ENCODE measurements around the gene B9D1.

The B9D1 gene, protein sequence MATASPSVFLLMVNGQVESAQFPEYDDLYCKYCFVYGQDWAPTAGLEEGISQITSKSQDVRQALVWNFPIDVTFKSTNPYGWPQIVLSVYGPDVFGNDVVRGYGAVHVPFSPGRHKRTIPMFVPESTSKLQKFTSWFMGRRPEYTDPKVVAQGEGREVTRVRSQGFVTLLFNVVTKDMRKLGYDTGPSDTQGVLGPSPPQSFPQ

DNA sequence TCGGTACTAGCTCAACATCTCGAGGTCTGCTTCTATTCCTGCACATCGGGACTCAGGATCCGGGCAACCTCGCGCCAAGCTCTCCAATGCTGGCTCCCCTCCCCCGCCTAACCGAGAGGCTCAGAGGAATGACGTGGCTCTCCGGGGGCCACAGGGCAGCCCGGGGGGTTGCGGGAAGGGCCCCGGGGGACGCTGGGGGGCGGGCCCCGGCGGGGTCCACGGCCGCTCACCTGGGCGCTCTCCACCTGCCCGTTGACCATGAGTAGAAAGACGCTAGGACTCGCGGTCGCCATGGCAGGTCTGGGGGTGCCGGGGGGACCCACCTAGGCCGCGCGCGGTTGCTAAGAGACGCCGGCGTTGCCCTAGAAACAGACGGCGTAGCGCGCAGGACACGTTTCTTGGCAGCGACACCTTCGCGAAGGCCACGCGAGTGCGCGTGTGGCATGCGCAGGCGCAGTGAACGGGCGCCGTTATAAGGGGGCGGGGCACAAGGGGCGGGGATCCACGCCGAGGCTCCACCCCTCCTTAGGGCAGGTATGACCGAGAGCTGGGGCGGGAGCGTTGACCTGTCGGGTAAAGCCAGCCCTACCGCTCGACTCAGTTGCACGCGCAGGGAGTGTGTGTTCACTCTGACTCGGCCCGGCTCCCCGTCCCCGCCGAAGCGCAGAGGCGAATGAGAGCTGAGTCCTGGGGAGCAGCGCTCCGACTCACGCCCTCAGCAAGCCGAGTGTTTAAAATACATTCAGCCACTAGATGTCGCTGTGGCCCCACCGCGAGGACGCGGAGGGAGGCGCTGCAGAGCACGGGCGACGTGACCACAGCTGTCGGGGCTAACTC is at the start of gene B9D1:
B9D1 (minus strand) TSS at position 447 of the 837 bp plus-strand sequence; CDS start at position 293, 154 bp downstream.
- peak within 1 kb of the TSS; percentile 86 for H3K27ac ChIP-seq
- peak; percentile 91 for DNase-seq

DNA sequence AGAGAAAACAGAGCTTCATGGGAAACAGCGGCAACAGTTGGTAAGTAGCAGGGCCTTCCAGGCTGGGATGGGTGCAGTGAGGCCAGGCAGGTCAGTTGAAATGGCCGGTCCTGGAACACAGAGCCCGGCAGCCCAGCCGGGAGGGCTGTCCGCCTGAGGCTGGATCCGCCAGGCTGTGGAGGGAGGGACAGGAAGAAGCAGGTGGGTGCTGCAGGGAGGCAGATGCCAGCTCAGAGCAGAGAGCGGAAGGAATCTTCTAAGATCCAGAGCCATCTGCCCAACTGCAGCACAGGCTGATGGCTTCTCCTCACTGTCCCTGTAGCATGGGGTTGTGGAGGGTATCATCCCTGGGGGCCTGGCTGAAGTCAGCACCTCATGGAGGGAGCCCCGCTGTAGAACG is 49.1 kb upstream of the B9D1 start:
- peak overlapping the region; percentile 63 for H3K27ac ChIP-seq
- H3K36me3 ChIP-seq: no peaks in the 10 kb centered on the region
- H3K9me3 ChIP-seq (ENCODE audit: severe bottlenecking): no peaks in the 10 kb centered on the region
- TF ChIP-seq, protein P1, sequence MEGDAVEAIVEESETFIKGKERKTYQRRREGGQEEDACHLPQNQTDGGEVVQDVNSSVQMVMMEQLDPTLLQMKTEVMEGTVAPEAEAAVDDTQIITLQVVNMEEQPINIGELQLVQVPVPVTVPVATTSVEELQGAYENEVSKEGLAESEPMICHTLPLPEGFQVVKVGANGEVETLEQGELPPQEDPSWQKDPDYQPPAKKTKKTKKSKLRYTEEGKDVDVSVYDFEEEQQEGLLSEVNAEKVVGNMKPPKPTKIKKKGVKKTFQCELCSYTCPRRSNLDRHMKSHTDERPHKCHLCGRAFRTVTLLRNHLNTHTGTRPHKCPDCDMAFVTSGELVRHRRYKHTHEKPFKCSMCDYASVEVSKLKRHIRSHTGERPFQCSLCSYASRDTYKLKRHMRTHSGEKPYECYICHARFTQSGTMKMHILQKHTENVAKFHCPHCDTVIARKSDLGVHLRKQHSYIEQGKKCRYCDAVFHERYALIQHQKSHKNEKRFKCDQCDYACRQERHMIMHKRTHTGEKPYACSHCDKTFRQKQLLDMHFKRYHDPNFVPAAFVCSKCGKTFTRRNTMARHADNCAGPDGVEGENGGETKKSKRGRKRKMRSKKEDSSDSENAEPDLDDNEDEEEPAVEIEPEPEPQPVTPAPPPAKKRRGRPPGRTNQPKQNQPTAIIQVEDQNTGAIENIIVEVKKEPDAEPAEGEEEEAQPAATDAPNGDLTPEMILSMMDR (IDR thresholded peaks at IDR 0.05; ENCODE audit: low read depth, low read length): no peak
- H3K4me3 ChIP-seq (ENCODE audit: low read depth, low read length): no peak overlapping the region
- H3K27me3 ChIP-seq (ENCODE audit: insufficient read depth, low read depth, severe bottlenecking): no peaks in the 10 kb centered on the region
- peak; percentile 79 for DNase-seq

More for the DNA sequence above, at the start of gene B9D1:
- H3K27me3 ChIP-seq (ENCODE audit: insufficient read depth, low read depth, severe bottlenecking): no peaks in the 10 kb centered on the region
- peak within 1 kb of the TSS; percentile 62 for H3K4me3 ChIP-seq (ENCODE audit: low read depth, low read length)
- no peaks in the 10 kb centered on the region for H3K9me3 ChIP-seq (ENCODE audit: severe bottlenecking)
- peaks cover 3% of the 10 kb centered on the region for H3K36me3 ChIP-seq
- TF ChIP-seq, protein P1 (IDR thresholded peaks at IDR 0.05; ENCODE audit: low read depth, low read length): peak; percentile 92

DNA sequence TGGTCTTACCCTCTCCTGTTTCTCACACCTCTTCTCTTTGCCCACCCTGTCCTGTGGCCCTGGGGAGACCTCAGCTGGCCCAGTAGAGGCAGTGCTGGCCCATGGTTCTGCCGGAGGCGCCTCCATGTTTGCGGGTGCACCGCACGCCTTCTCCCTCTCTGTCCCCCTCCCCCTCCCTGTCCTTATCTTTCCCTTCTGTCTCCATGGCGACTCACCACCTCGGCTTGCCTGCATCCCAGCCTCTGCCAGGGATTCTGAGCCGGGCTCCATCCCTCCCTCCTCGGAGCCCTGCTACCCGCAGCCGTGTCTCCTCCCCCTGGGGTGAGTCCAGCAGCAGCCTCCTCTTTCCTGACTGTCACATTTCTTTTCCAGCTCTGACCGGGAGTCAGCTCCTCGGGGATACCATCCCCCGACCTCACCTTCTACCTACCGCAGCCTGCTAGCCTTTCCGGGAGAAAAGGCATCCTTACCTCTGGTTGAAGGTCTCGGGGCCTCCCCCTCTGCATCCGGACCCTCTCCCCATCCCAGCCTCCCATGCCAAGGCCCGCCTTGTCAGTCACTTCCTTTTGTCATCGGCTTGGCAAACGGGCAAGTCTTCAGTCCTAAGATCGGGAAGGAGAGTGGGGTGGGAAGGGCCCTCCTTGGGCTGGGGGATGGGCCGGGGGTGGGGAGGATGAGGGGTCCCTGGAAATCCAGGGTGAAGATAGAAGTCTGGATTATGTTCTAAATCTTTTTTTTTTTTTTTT is 48.5 kb upstream of the B9D1 start, which contains the start of gene RNF112:
RNF112 (plus strand) TSS at position 358 of the 746 bp plus-strand sequence; CDS start at position 535, 177 bp downstream.
- no peaks in the 10 kb centered on the region for H3K27me3 ChIP-seq (ENCODE audit: insufficient read depth, low read depth, severe bottlenecking)
- H3K4me3 ChIP-seq (ENCODE audit: low read depth, low read length): no peak within 1 kb of the TSS
- H3K9me3 ChIP-seq (ENCODE audit: severe bottlenecking): no peaks in the 10 kb centered on the region
- H3K36me3 ChIP-seq: no peaks in the 10 kb centered on the region
- DNase-seq: peak; percentile 22
- peak within 1 kb of the TSS; percentile 63 for H3K27ac ChIP-seq
- TF ChIP-seq, protein P1 (IDR thresholded peaks at IDR 0.05; ENCODE audit: low read depth, low read length): 0 out of 2 replicates have a peak, but pooled peaks have one; percentile 11

DNA sequence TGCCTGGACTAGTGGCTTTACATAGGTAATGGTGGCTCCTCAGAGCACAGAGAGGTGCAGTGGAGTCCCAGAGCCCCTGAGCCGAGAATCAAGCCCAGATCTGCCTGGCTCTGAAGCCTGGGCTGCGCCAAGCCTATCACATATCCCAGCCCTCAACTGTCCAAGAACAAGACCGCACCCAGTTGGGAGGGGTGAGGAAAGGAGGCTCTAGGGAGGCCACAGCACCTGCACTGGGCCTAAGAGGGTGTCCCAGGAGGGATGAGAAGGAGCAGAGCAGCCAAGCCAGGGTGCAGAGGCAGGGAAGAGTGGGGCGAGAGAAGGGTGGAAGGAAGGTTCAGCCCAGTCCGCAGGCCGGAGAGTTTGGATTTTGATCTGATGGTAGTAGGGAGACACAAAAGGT is 47.6 kb upstream of the B9D1 start:
- no peaks in the 10 kb centered on the region for H3K36me3 ChIP-seq
- TF ChIP-seq, protein P1 (IDR thresholded peaks at IDR 0.05; ENCODE audit: low read depth, low read length): no peak
- H3K4me3 ChIP-seq (ENCODE audit: low read depth, low read length): no peak overlapping the region
- no peak for DNase-seq
- H3K27me3 ChIP-seq (ENCODE audit: insufficient read depth, low read depth, severe bottlenecking): no peaks in the 10 kb centered on the region
- H3K27ac ChIP-seq: 0 out of 2 replicates have a peak overlapping the region, but pooled peaks have one; percentile 26
- H3K9me3 ChIP-seq (ENCODE audit: severe bottlenecking): no peaks in the 10 kb centered on the region

GRCh38 chr17:19409509-19409908 is 47.0 kb upstream of the B9D1 start:
- no peak overlapping the region for H3K4me3 ChIP-seq (ENCODE audit: low read depth, low read length)
- no peaks in the 10 kb centered on the region for H3K36me3 ChIP-seq
- no peak overlapping the region for H3K27ac ChIP-seq
- H3K27me3 ChIP-seq (ENCODE audit: insufficient read depth, low read depth, severe bottlenecking): no peaks in the 10 kb centered on the region
- TF ChIP-seq, protein P1 (IDR thresholded peaks at IDR 0.05; ENCODE audit: low read depth, low read length): no peak
- no peaks in the 10 kb centered on the region for H3K9me3 ChIP-seq (ENCODE audit: severe bottlenecking)
- DNase-seq: no peak
